ENCODE data around the gene TMEM80. TPM values are rescaled to one million over a fixed set of nuclear protein-coding genes. Genes with fewer than 3 reads are reported as not detected.

The TMEM80 gene
- total RNA-seq, 2 experiments from 2014 or later: 10.6 to 12.5 TPM

- TF ChIP-seq CTCF (IDR thresholded peaks at IDR 0.05): no peak
- H3K36me3 Mint-ChIP-seq (ENCODE audit: low read depth): no peaks in the 10 kb centered on the region
- no peak overlapping the region for H3K4me3 Mint-ChIP-seq
- peaks cover 30% of the 10 kb centered on the region for H3K27me3 Mint-ChIP-seq
- DNase-seq (no peak), ATAC-seq (no peak)
- no peak overlapping the region for H3K27ac Mint-ChIP-seq
- no peaks in the 10 kb centered on the region for H3K9me3 Mint-ChIP-seq
- H3K4me1 Mint-ChIP-seq (ENCODE audit: low read depth): peaks cover 16% of the 10 kb centered on the region
- ChIA-PET POLR2A (interaction anchor here (0.8 to 1.4 kb wide), 6 partner anchors 18 to 169 kb away, joined by 3 to 4 read pairs (median 3); partner anchors contain the start of gene TMEM80), CTCF (interaction anchor here (0.8 to 10.0 kb wide), 11 partner anchors 19 to 202 kb away, joined by 3 to 73 read pairs (median 5); partner anchors contain the start of genes DEAF1 and TMEM80)
- intact Hi-C loops (cut with micrococcal nuclease): loop anchor here (2.0 kb wide), 1 partner anchor 60 kb away; no protein-coding TSS in a partner anchor
Measured at GRCh38 chr11:722346-722811, 26.8 kb downstream of the TMEM80 start.

GRCh38 chr11:723120-723883 is 27.7 kb downstream of the TMEM80 start:
- DNase-seq (peak; percentile 77), ATAC-seq (peak; percentile 38)
- Mint-ChIP-seq H3K27me3 (peaks cover 30% of the 10 kb centered on the region), H3K27ac (peak overlapping the region; percentile 30), H3K36me3 (ENCODE audit: low read depth) (no peaks in the 10 kb centered on the region), H3K4me3 (no peak overlapping the region), H3K4me1 (ENCODE audit: low read depth) (peaks cover 18% of the 10 kb centered on the region), H3K9me3 (no peaks in the 10 kb centered on the region)
- ChIA-PET CTCF (interaction anchor here (0.8 to 10.0 kb wide), 22 partner anchors 12 to 204 kb away, joined by 3 to 73 read pairs (median 4); partner anchors contain the start of genes DEAF1 and TMEM80), POLR2A (interaction anchor here (0.8 to 1.1 kb wide), 4 partner anchors 19 to 169 kb away, joined by 3 read pairs; no protein-coding TSS in a partner anchor)
- intact Hi-C loops (cut with micrococcal nuclease): loop anchor here (2.0 kb wide), 1 partner anchor 61 kb away; no protein-coding TSS in a partner anchor
- peak; percentile 69 for TF ChIP-seq CTCF (IDR thresholded peaks at IDR 0.05)

GRCh38 chr11:724049-724777 is 28.6 kb downstream of the TMEM80 start:
- ATAC-seq (no peak), DNase-seq (peak; percentile 59)
- no peaks in the 10 kb centered on the region for H3K9me3 Mint-ChIP-seq
- peaks cover 28% of the 10 kb centered on the region for H3K27me3 Mint-ChIP-seq
- intact Hi-C loops (cut with micrococcal nuclease): no loop called here
- no peak overlapping the region for H3K27ac Mint-ChIP-seq
- CTCF ChIA-PET: interaction anchor here (0.8 to 10.0 kb wide), 17 partner anchors 13 to 205 kb away, joined by 3 to 73 read pairs (median 5); partner anchors contain the start of genes DEAF1 and TMEM80
- peaks cover 18% of the 10 kb centered on the region for H3K4me1 Mint-ChIP-seq (ENCODE audit: low read depth)
- H3K4me3 Mint-ChIP-seq: peak overlapping the region; percentile 42
- TF ChIP-seq CTCF (IDR thresholded peaks at IDR 0.05): no peak
- no peaks in the 10 kb centered on the region for H3K36me3 Mint-ChIP-seq (ENCODE audit: low read depth)
- POLR2A ChIA-PET: interaction anchor here (1.0 kb wide), 1 partner anchor 28 kb away, joined by 3 read pairs; no protein-coding TSS in a partner anchor

- ATAC-seq (no peak), DNase-seq (no peak)
- intact Hi-C loops (cut with micrococcal nuclease): loop anchor here (5.0 kb wide), 1 partner anchor 168 kb away; no protein-coding TSS in a partner anchor
- Mint-ChIP-seq H3K4me3 (peak overlapping the region; percentile 67), H3K4me1 (ENCODE audit: low read depth) (peaks cover 18% of the 10 kb centered on the region), H3K27me3 (peaks cover 21% of the 10 kb centered on the region), H3K27ac (no peak overlapping the region), H3K36me3 (ENCODE audit: low read depth) (no peaks in the 10 kb centered on the region), H3K9me3 (no peaks in the 10 kb centered on the region)
- TF ChIP-seq CTCF (IDR thresholded peaks at IDR 0.05): no peak
- ChIA-PET CTCF (interaction anchor here (1.1 to 10.0 kb wide), 9 partner anchors 28 to 206 kb away, joined by 4 to 73 read pairs (median 7); partner anchors contain the start of genes DEAF1 and TMEM80), POLR2A (no interaction called here)
Measured at GRCh38 chr11:724778-725386, 29.3 kb downstream of the TMEM80 start.

Measured in activated CD8-positive, alpha-beta T cell treated with anti-CD3 and anti-CD28 coated beads for 36 hours (primary cell).